Ishikawa (cell line): ENCODE measurements around the gene PRKACA.

Experiments
- CEBPB ChIP-seq: IDR thresholded peaks from 2 replicates; pipeline ENCODE4 v1.6.1; 2012
- CREB1 ChIP-seq: IDR thresholded peaks from 2 replicates; pipeline ENCODE4 v1.6.1; 2012; ENCODE audit warnings: low read depth
- EGR1 ChIP-seq: IDR thresholded peaks from 2 replicates; pipeline ENCODE4 v1.6.1; 2012
- EP300 ChIP-seq: IDR thresholded peaks from 2 replicates; pipeline ENCODE4 v1.6.1; 2012; ENCODE audit warnings: borderline replicate concordance
- FOXM1 ChIP-seq: IDR thresholded peaks from 2 replicates; pipeline ENCODE4 v1.6.1; 2012; ENCODE audit warnings: low read depth, borderline replicate concordance
- MAX ChIP-seq: IDR thresholded peaks from 2 replicates; pipeline ENCODE4 v1.6.1; 2012
- NFIC ChIP-seq: IDR thresholded peaks from 2 replicates; pipeline ENCODE4 v1.6.1; 2012
- RAD21 ChIP-seq: IDR thresholded peaks from 2 replicates; pipeline ENCODE4 v1.6.1; 2012; ENCODE audit warnings: low read depth
- REST ChIP-seq: IDR thresholded peaks from 2 replicates; pipeline ENCODE4 v1.6.1; 2012; ENCODE audit warnings: low read depth, mild to moderate bottlenecking
- TAF1 ChIP-seq: IDR thresholded peaks from 2 replicates; pipeline ENCODE4 v1.6.1; 2012; ENCODE audit warnings: low read depth, mild to moderate bottlenecking
- TCF12 ChIP-seq: IDR thresholded peaks from 2 replicates; pipeline ENCODE4 v1.6.1; 2012; ENCODE audit warnings: low read depth
- TEAD4 ChIP-seq: IDR thresholded peaks from 2 replicates; pipeline ENCODE4 v1.6.1; 2012
- USF1 ChIP-seq: IDR thresholded peaks from 2 replicates; pipeline ENCODE4 v1.6.1; 2012
- YY1 ChIP-seq: IDR thresholded peaks from 2 replicates; pipeline ENCODE4 v1.6.1; 2012; ENCODE audit warnings: low read depth
- ZBTB7A ChIP-seq: IDR thresholded peaks from 2 replicates; pipeline ENCODE4 v1.6.1; 2012; ENCODE audit warnings: low read depth

PRKACA gene

GRCh38 chr19:14058182-14059092 lies 59.1 kb downstream of the PRKACA start:
- TF ChIP-seq TEAD4 (no peak), EP300 (no peak), FOXM1 (no peak), NFIC (no peak), CREB1 (no peak), MAX (no peak), ZBTB7A (no peak), TAF1 (no peak), EGR1 (no peak), YY1 (no peak), REST (no peak), USF1 (no peak), RAD21 (no peak), TCF12 (no peak), CEBPB (no peak)

- no peak for TF ChIP-seq TAF1
- TF ChIP-seq EGR1: no peak
- TF ChIP-seq CEBPB: peak; percentile 53; the same call in 1 of the 2 replicates
Measured at GRCh38 chr19:14056741-14057356, 60.7 kb downstream of the PRKACA start.

GRCh38 chr19:14056069-14056666 lies 61.4 kb downstream of the PRKACA start:
- no peak for TF ChIP-seq ZBTB7A
- TF ChIP-seq YY1: no peak
- no peak for TF ChIP-seq USF1
- TF ChIP-seq TAF1: no peak
- no peak for TF ChIP-seq TCF12
- no peak for TF ChIP-seq TEAD4
- TF ChIP-seq CREB1: no peak
- TF ChIP-seq CEBPB: no peak
- TF ChIP-seq FOXM1: no peak
- no peak for TF ChIP-seq EGR1
- TF ChIP-seq MAX: no peak
- no peak for TF ChIP-seq EP300
- TF ChIP-seq REST: no peak
- TF ChIP-seq RAD21: no peak
- no peak for TF ChIP-seq NFIC

GRCh38 chr19:14055396-14055795 lies 62.2 kb downstream of the PRKACA start:
- no peak for TF ChIP-seq TEAD4

GRCh38 chr19:14054721-14055120 lies 62.8 kb downstream of the PRKACA start:
- TF ChIP-seq YY1: no peak

GRCh38 chr19:14054099-14054498 lies 63.5 kb downstream of the PRKACA start:
- no peak for TF ChIP-seq FOXM1
- TF ChIP-seq CREB1: no peak
- TF ChIP-seq CEBPB: no peak
- TF ChIP-seq ZBTB7A: no peak
- no peak for TF ChIP-seq YY1
- no peak for TF ChIP-seq TEAD4
- TF ChIP-seq EP300: no peak
- TF ChIP-seq NFIC: no peak
- no peak for TF ChIP-seq RAD21
- TF ChIP-seq MAX: no peak
- no peak for TF ChIP-seq EGR1
- no peak for TF ChIP-seq TAF1
- no peak for TF ChIP-seq USF1
- no peak for TF ChIP-seq REST
- TF ChIP-seq TCF12: no peak
